GM19467 (cell line): ENCODE data around the gene SLC27A3.
A peak's percentile ranks its signal among the peaks of the same experiment; 100 is the strongest.
"Not testable (repeated sequence)": the region's sequence is repeated elsewhere in the genome, so short reads cannot be mapped to it uniquely, and the experiment has no call there.

Experiments used
- ATAC-seq: cut with Tn5 transposase; IDR thresholded peaks from one replicate; pipeline ENCODE4 v1.9.1; 2021; ENCODE audit warnings: mild to moderate bottlenecking, moderate library complexity; ENCODE audit not compliant: unreplicated experiment

Gene SLC27A3

GRCh38 chr1:153778824-153779519 lies 3.8 kb downstream of the SLC27A3 start:
- ATAC-seq = no peak

- no peak for ATAC-seq
These were observed 4.8 kb downstream of the SLC27A3 start for GRCh38 chr1:153779781-153780541.

GRCh38 chr1:153780551-153780950 lies 5.3 kb downstream of the SLC27A3 start:
- ATAC-seq = no peak

GRCh38 chr1:153782648-153783047 lies 7.4 kb downstream of the SLC27A3 start:
- ATAC-seq = not testable (repeated sequence)

- peak; percentile 87 for ATAC-seq
These were observed 8.3 kb downstream of the SLC27A3 start for GRCh38 chr1:153783233-153784190.

- no peak for ATAC-seq
These were observed 11.0 kb downstream of the SLC27A3 start for GRCh38 chr1:153786038-153786790.

- ATAC-seq = no peak
These were observed 14.3 kb downstream of the SLC27A3 start for GRCh38 chr1:153789478-153790034.

GRCh38 chr1:153790313-153790965 lies 15.2 kb downstream of the SLC27A3 start:
- no peak for ATAC-seq

- ATAC-seq = peak; percentile 82
These were observed 15.9 kb downstream of the SLC27A3 start for GRCh38 chr1:153790966-153791647.

GRCh38 chr1:153791648-153792253 lies 16.5 kb downstream of the SLC27A3 start:
- no peak for ATAC-seq

GRCh38 chr1:153792631-153793041 lies 17.4 kb downstream of the SLC27A3 start:
- ATAC-seq = no peak

GRCh38 chr1:153793261-153793972 lies 18.2 kb downstream of the SLC27A3 start:
- no peak for ATAC-seq

- no peak for ATAC-seq
These were observed 18.9 kb downstream of the SLC27A3 start for GRCh38 chr1:153793973-153794615.

GRCh38 chr1:153794624-153795329 lies 19.6 kb downstream of the SLC27A3 start:
- no peak for ATAC-seq

GRCh38 chr1:153795330-153795837 lies 20.2 kb downstream of the SLC27A3 start:
- no peak for ATAC-seq

- no peak for ATAC-seq
These were observed 21.0 kb downstream of the SLC27A3 start for GRCh38 chr1:153795934-153796785.
